Fibroblast of upper back skin (primary cell): ENCODE measurements around the gene USP11.

Experiments
- DNase-seq: peaks from one replicate; pipeline ENCODE4 v3.0.0-alpha.2; 2013

The USP11 gene

GRCh38 chrX:47204970-47205369 is 27.8 kb upstream of the USP11 start:
- DNase-seq, result no peak

- no peak for DNase-seq
These were observed 26.5 kb upstream of the USP11 start for GRCh38 chrX:47206316-47206715.

- no peak for DNase-seq
These were observed 24.7 kb upstream of the USP11 start for GRCh38 chrX:47208108-47208507.

GRCh38 chrX:47209508-47210238 is 23.1 kb upstream of the USP11 start:
- DNase-seq, result no peak

- no peak for DNase-seq
These were observed 22.0 kb upstream of the USP11 start for GRCh38 chrX:47210661-47211425.

GRCh38 chrX:47212381-47213293 is 20.2 kb upstream of the USP11 start:
- no peak for DNase-seq

GRCh38 chrX:47214435-47215077 is 18.3 kb upstream of the USP11 start:
- no peak for DNase-seq

- DNase-seq, result no peak
These were observed 17.4 kb upstream of the USP11 start for GRCh38 chrX:47215291-47215900.

- no peak for DNase-seq
These were observed 16.4 kb upstream of the USP11 start for GRCh38 chrX:47216393-47216925.

GRCh38 chrX:47217121-47217851 is 15.5 kb upstream of the USP11 start:
- peak; percentile 55 for DNase-seq

GRCh38 chrX:47217852-47218279 is 14.9 kb upstream of the USP11 start:
- DNase-seq, result peak; percentile 99

GRCh38 chrX:47218280-47218919 is 14.4 kb upstream of the USP11 start, which contains the start of gene CDK16:
TSS of gene CDK16 (plus strand) at chrX:47218681. CDS start at chrX:47223558, 4,877 bp downstream.
- DNase-seq, result peak; percentile 76

GRCh38 chrX:47218920-47219815 is 13.6 kb upstream of the USP11 start:
- no peak for DNase-seq

- DNase-seq, result no peak
These were observed 11.1 kb upstream of the USP11 start for GRCh38 chrX:47221756-47222155.

GRCh38 chrX:47222751-47223350 is 10.0 kb upstream of the USP11 start:
- DNase-seq, result no peak

GRCh38 chrX:47223476-47224250 is 9.1 kb upstream of the USP11 start:
- no peak for DNase-seq

- DNase-seq, result no peak
These were observed 8.4 kb upstream of the USP11 start for GRCh38 chrX:47224266-47224895.

GRCh38 chrX:47224896-47225290 is 7.9 kb upstream of the USP11 start:
- DNase-seq, result no peak
